Hematopoietic multipotent progenitor cell treated with erythropoietin and hydrocortisone succinate and interleukin-3 and kit ligand, for 15 days (in vitro differentiated cells): ENCODE results near the gene EHMT2.
"Not testable (repeated sequence)": the region's sequence is repeated elsewhere in the genome, so short reads cannot be mapped to it uniquely, and the experiment has no call there.

Source experiments
- DNase-seq: peaks from one replicate; pipeline ENCODE4 v3.0.0-alpha.2; 2015; ENCODE audit warnings: low spot score

Gene EHMT2

GRCh38 chr6:31897612-31898382, at the start of gene EHMT2:
Gene EHMT2 (minus strand): TSS chr6:31897698. CDS start chr6:31897677, 21 bp downstream.
- DNase-seq, result peak; percentile 88

GRCh38 chr6:31947070-31947675, 49.7 kb upstream of the EHMT2 start:
- no peak for DNase-seq

GRCh38 chr6:31946370-31946885, 48.9 kb upstream of the EHMT2 start:
- DNase-seq, result no peak

- DNase-seq, result no peak
Observed at GRCh38 chr6:31945507-31946369, 48.2 kb upstream of the EHMT2 start, which contains the start of gene CFB. Gene CFB (plus strand): TSS chr6:31946095. CDS start chr6:31946222, 127 bp downstream.

- DNase-seq, result no peak
Observed at GRCh38 chr6:31945154-31945506, 47.6 kb upstream of the EHMT2 start.

- no peak for DNase-seq
Observed at GRCh38 chr6:31943742-31944141, 46.2 kb upstream of the EHMT2 start.

GRCh38 chr6:31940256-31940664, 42.8 kb upstream of the EHMT2 start:
- DNase-seq, result no peak

GRCh38 chr6:31935823-31936222, 38.3 kb upstream of the EHMT2 start:
- no peak for DNase-seq

- no peak for DNase-seq
Observed at GRCh38 chr6:31935021-31935420, 37.5 kb upstream of the EHMT2 start.

GRCh38 chr6:31933537-31933936, 36.0 kb upstream of the EHMT2 start:
- no peak for DNase-seq

- not testable (repeated sequence) for DNase-seq
Observed at GRCh38 chr6:31932137-31932536, 34.6 kb upstream of the EHMT2 start.

- no peak for DNase-seq
Observed at GRCh38 chr6:31930962-31931361, 33.5 kb upstream of the EHMT2 start.

GRCh38 chr6:31928672-31928939, 31.1 kb upstream of the EHMT2 start:
- no peak for DNase-seq

GRCh38 chr6:31927863-31928671, 30.6 kb upstream of the EHMT2 start:
- DNase-seq, result no peak

- DNase-seq, result no peak
Observed at GRCh38 chr6:31927242-31927862, 29.9 kb upstream of the EHMT2 start, which contains the start of gene C2. Gene C2 (plus strand): TSS chr6:31927717. CDS start chr6:31927753, 36 bp downstream.

- DNase-seq, result no peak
Observed at GRCh38 chr6:31922942-31923341, 25.4 kb upstream of the EHMT2 start.

- no peak for DNase-seq
Observed at GRCh38 chr6:31920811-31921210, 23.3 kb upstream of the EHMT2 start.

- no peak for DNase-seq
Observed at GRCh38 chr6:31919624-31920303, 22.3 kb upstream of the EHMT2 start.

GRCh38 chr6:31918069-31918720, 20.7 kb upstream of the EHMT2 start:
- no peak for DNase-seq

GRCh38 chr6:31915756-31916155, 18.3 kb upstream of the EHMT2 start:
- no peak for DNase-seq
